Natural killer cell (primary cell): Measurements from ENCODE around the gene ZNF148. TPM values are rescaled to one million over a fixed set of nuclear protein-coding genes. Genes with fewer than 3 reads are reported as not detected.
"Not testable (repeated sequence)": the region's sequence is repeated elsewhere in the genome, so short reads cannot be mapped to it uniquely, and the experiment has no call there.

ENCODE experiments used
- ATAC-seq, 3 donors: fragments of 150-1000 bp in 2 of 3; fragments of 200-7000 bp in 1 of 3; cut with Tn5 transposase; 1 replicate in 1 of 3; 2 replicates in 2 of 3; pipeline ENCODE4 v1.10.0; 2021; ENCODE audit warnings: mild to moderate bottlenecking in 2 of 3, moderate library complexity in 2 of 3
- DNase-seq, 2 donors: peaks; one replicate each; pipeline versions ENCODE4 v3.0.0 to v3.0.0-alpha.2; 2013 to 2021; ENCODE audit warnings: mixed read lengths in 1 of 2
- H3K27ac ChIP-seq: one replicate; pipeline ENCODE4 v1.5.1; 2013; ENCODE audit warnings: mild to moderate bottlenecking, low read length
- H3K27me3 ChIP-seq: one replicate; pipeline ENCODE4 v1.6.1; 2013; ENCODE audit warnings: low read length; ENCODE audit not compliant: control insufficient read depth, insufficient read depth
- H3K36me3 ChIP-seq: one replicate; pipeline ENCODE4 v1.6.1; 2013; ENCODE audit warnings: low read length; ENCODE audit not compliant: control insufficient read depth, insufficient read depth
- H3K4me1 ChIP-seq: one replicate; pipeline ENCODE4 v1.6.1; 2013; ENCODE audit warnings: low read length; ENCODE audit not compliant: control insufficient read depth, insufficient read depth
- H3K4me3 ChIP-seq: one replicate; pipeline ENCODE4 v1.5.1; 2013; ENCODE audit warnings: low read length
- H3K9me3 ChIP-seq: one replicate; pipeline ENCODE4 v1.6.1; 2013; ENCODE audit warnings: low read length; ENCODE audit not compliant: control insufficient read depth, insufficient read depth
- H3K27ac Mint-ChIP-seq, 2 donors: one replicate each; pipeline ENCODE4 v1.8.0; 2022; ENCODE audit warnings: mild to moderate bottlenecking in 2 of 2, mixed read lengths in 2 of 2, moderate library complexity in 1 of 2
- H3K27me3 Mint-ChIP-seq, 2 donors: one replicate each; pipeline ENCODE4 v1.8.0; 2022; ENCODE audit warnings: low read depth in 2 of 2, mixed read lengths in 2 of 2
- H3K36me3 Mint-ChIP-seq: one replicate; pipeline ENCODE4 v1.8.0; 2022; ENCODE audit warnings: mixed read lengths
- H3K4me1 Mint-ChIP-seq, 2 donors: one replicate each; pipeline ENCODE4 v1.8.0; 2022; ENCODE audit warnings: mixed read lengths in 2 of 2
- H3K4me3 Mint-ChIP-seq: one replicate; pipeline ENCODE4 v1.8.0; 2022; ENCODE audit warnings: mild to moderate bottlenecking, moderate library complexity, mixed read lengths
- H3K9me3 Mint-ChIP-seq, 2 donors: one replicate each; pipeline ENCODE4 v1.8.0; 2022; ENCODE audit warnings: mixed read lengths in 2 of 2
- WGBS: methylation state at CpG from one replicate; pipeline ENCODE4 v1.1.7; 2013; ENCODE audit warnings: missing lambda C conversion rate; ENCODE audit not compliant: insufficient coverage; 5-methylcytosine and 5-hydroxymethylcytosine counted together
- intact Hi-C: fragments of 100-400 bp; cut with micrococcal nuclease; formaldehyde crosslinking; loops from one replicate; pipeline ENCODE4 v1.14.2; 2022
- total RNA-seq, 4 donors: library from RNA; stranded (reverse); fragments of 120-200 nt in 1 of 4; gene quantifications; one replicate each; pipeline versions ENCODE4 v1.2.3 to v1.2.4, GENCODE V29; 2013 to 2022
- TF ChIP-seq, protein P1 (sequence below): fragments of 200-600 bp; IDR thresholded peaks from one replicate; pipeline ENCODE4 v1.8.0; 2022; ENCODE audit warnings: antibody characterized with exemption

The ZNF148 gene
- total RNA-seq, 3 donors from 2014 or later (not counting 1 experiment from before 2014, with no cell fraction given), result 61.1 to 72.5 (median 62.8) TPM

DNA sequence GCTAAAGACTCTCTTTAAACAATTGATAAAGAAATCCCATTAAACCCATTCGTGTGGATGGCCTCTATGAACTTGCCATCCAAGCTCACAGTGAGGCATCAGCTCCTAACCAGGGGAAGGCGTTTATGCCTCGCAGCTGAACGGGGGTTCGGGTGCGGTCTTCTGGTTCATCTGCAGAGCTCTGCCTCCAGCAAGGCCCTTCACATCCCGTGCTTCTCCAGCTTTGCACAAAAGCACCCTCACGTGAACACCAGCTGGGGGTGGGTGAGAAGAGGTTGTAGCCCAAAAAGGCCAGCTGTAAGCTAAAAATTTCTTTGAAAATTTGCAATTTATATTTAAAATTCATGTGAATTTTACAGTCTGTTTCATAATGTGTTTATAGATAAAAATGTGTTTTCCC, 39.5 kb upstream of the ZNF148 start:
- WGBS, result 93% methylated on average over 8 of the region's 8 CpGs
- DNase-seq (no peak), ATAC-seq (no peak)
- Mint-ChIP-seq H3K27ac (no peak overlapping the region), H3K36me3 (no peaks in the 10 kb centered on the region), H3K9me3 (no peaks in the 10 kb centered on the region), H3K27me3 (peaks cover 16 to 31% of the 10 kb centered on the region in 2 donors), H3K4me3 (no peak overlapping the region), H3K4me1 (no peaks in the 10 kb centered on the region)
- Histone ChIP-seq H3K4me3 (no peak overlapping the region), H3K4me1 (no peaks in the 10 kb centered on the region), H3K9me3 (no peaks in the 10 kb centered on the region), H3K36me3 (no peaks in the 10 kb centered on the region), H3K27ac (no peak overlapping the region), H3K27me3 (no peaks in the 10 kb centered on the region)
- intact Hi-C loops, result no loop called here
- TF ChIP-seq, protein P1, sequence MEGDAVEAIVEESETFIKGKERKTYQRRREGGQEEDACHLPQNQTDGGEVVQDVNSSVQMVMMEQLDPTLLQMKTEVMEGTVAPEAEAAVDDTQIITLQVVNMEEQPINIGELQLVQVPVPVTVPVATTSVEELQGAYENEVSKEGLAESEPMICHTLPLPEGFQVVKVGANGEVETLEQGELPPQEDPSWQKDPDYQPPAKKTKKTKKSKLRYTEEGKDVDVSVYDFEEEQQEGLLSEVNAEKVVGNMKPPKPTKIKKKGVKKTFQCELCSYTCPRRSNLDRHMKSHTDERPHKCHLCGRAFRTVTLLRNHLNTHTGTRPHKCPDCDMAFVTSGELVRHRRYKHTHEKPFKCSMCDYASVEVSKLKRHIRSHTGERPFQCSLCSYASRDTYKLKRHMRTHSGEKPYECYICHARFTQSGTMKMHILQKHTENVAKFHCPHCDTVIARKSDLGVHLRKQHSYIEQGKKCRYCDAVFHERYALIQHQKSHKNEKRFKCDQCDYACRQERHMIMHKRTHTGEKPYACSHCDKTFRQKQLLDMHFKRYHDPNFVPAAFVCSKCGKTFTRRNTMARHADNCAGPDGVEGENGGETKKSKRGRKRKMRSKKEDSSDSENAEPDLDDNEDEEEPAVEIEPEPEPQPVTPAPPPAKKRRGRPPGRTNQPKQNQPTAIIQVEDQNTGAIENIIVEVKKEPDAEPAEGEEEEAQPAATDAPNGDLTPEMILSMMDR, result no peak

DNA sequence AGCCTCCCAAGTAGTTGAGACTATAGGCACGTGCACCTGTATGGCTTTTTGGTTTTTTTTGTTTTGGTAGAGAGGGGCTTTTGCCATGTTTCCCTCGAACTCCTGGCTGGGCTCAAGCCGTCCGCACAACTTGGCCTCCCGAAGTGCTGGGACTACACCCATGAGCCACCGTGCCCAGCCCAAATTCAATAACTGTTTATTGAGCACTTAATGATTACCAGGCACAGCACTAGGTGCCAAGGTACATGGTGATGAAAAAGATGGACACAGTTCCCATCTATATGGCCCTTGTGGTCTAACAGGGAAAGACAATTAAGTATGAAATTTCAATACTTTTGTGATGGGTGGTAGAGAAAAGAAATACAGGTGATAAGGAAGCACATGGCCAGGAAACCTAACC, 35.8 kb upstream of the ZNF148 start:
- Histone ChIP-seq H3K9me3 (no peaks in the 10 kb centered on the region), H3K36me3 (no peaks in the 10 kb centered on the region), H3K27me3 (no peaks in the 10 kb centered on the region), H3K4me1 (no peaks in the 10 kb centered on the region), H3K27ac (no peak overlapping the region), H3K4me3 (no peak overlapping the region)
- Mint-ChIP-seq H3K4me1 (peaks cover 0 to 4% of the 10 kb centered on the region in 2 donors), H3K4me3 (no peak overlapping the region), H3K36me3 (no peaks in the 10 kb centered on the region), H3K9me3 (no peaks in the 10 kb centered on the region), H3K27ac (no peak overlapping the region), H3K27me3 (peaks cover 24 to 41% of the 10 kb centered on the region in 2 donors)
- ATAC-seq (no peak), DNase-seq (no peak)
- TF ChIP-seq, protein P1, result no peak
- 96% methylated on average over 5 of the region's 6 CpGs for WGBS
- intact Hi-C loops, result no loop called here

DNA sequence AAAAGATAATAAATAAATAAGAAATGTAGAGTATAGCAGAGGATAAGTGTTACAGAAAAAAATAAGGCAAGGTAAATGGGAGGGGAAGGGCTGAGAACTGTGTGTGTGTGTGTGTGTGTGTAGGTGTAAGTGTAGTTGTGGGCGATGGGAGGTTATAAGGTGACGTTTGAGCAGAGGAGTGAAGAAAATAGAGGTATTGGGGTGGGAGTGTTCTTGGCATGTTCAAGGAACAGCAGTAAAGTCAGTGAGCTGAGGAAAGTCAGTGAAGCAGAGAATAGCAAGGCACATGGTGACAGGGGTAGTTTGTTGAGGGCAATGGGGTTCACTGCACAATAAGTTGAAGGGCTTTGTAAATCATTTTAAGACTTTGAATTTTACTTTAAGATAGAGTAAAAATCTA, 30.9 kb upstream of the ZNF148 start:
- H3K27me3 Mint-ChIP-seq, result peaks cover 18 to 20% of the 10 kb centered on the region in 2 donors
- Histone ChIP-seq H3K27me3 (no peaks in the 10 kb centered on the region), H3K4me3 (no peak overlapping the region), H3K9me3 (no peaks in the 10 kb centered on the region), H3K36me3 (no peaks in the 10 kb centered on the region), H3K4me1 (no peaks in the 10 kb centered on the region), H3K27ac (no peak overlapping the region)
- intact Hi-C loops, result no loop called here
- no peak overlapping the region for H3K4me3 Mint-ChIP-seq
- TF ChIP-seq, protein P1, result no peak
- ATAC-seq (no peak), DNase-seq (no peak)
- WGBS, result 63% methylated on average over 2 of the region's 2 CpGs
- no peaks in the 10 kb centered on the region for H3K9me3 Mint-ChIP-seq
- no peak overlapping the region for H3K27ac Mint-ChIP-seq
- H3K36me3 Mint-ChIP-seq, result no peaks in the 10 kb centered on the region
- peaks cover 0 to 6% of the 10 kb centered on the region in 2 donors for H3K4me1 Mint-ChIP-seq

DNA sequence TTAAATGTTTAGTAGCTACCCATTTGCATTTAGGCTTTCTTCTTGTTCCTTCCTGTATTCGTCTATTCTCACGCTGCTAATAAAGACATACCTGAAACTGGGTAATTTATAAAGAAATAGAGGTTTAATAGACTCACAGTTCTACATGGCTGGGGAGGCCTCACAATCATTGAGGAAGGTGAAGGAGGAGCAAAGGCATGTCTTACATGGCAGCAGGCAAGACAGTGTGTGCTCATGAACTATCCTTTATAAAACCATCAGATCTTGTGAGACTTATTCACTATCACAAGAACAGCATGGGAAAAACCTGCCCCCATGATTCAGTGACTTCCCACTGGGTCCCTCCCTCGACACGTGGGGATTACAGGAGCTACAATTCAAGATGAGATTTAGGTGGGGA, 30.4 kb upstream of the ZNF148 start:
- H3K27me3 ChIP-seq, H3K4me1 Mint-ChIP-seq, H3K27ac Mint-ChIP-seq, H3K9me3 ChIP-seq, H3K36me3 Mint-ChIP-seq, DNase-seq, H3K9me3 Mint-ChIP-seq, intact Hi-C loops, H3K36me3 ChIP-seq, H3K4me3 ChIP-seq, H3K27ac ChIP-seq, H3K4me3 Mint-ChIP-seq, ATAC-seq, H3K4me1 ChIP-seq: not testable (repeated sequence)
- 96% methylated on average over 4 of the region's 4 CpGs for WGBS
- H3K27me3 Mint-ChIP-seq, result peaks cover 16 to 17% of the 10 kb centered on the region in 2 donors
